Neural progenitor cell (in vitro differentiated cells): ENCODE measurements around the gene PLCL1.

Experiments used
- EZH2 ChIP-seq: fragments of 200-600 bp; sonication (generic); IDR thresholded peaks from 2 replicates; pipeline ENCODE4 v1.6.1; 2017; ENCODE audit warnings: antibody characterized with exemption, mild to moderate bottlenecking, moderate library complexity
- TF ChIP-seq, protein P1 (sequence below): fragments of 200-600 bp; sonication (generic); IDR thresholded peaks from 2 replicates; pipeline ENCODE4 v1.5.1; 2017; ENCODE audit warnings: antibody characterized with exemption, mild to moderate bottlenecking

DNA sequence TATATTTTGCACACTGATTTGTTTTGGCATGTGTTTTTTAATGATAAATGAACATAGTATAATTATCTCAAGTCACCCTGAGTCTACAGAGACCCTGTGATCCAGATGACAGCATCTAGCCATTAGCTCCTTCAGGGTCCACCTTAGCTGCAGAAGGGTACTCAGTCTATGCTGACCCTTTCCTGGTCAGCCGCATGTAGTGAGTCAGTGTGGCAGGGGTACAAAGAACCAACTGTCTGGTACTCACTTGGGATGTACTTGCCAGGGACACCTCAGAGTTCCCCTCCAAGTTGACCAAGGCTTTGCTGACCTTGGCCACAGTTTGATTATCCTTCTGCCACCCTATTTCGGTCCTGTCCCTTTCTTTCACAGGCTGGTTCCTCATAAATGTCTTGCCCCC lies 369.5 kb downstream of the PLCL1 start:
- TF ChIP-seq, protein P1, sequence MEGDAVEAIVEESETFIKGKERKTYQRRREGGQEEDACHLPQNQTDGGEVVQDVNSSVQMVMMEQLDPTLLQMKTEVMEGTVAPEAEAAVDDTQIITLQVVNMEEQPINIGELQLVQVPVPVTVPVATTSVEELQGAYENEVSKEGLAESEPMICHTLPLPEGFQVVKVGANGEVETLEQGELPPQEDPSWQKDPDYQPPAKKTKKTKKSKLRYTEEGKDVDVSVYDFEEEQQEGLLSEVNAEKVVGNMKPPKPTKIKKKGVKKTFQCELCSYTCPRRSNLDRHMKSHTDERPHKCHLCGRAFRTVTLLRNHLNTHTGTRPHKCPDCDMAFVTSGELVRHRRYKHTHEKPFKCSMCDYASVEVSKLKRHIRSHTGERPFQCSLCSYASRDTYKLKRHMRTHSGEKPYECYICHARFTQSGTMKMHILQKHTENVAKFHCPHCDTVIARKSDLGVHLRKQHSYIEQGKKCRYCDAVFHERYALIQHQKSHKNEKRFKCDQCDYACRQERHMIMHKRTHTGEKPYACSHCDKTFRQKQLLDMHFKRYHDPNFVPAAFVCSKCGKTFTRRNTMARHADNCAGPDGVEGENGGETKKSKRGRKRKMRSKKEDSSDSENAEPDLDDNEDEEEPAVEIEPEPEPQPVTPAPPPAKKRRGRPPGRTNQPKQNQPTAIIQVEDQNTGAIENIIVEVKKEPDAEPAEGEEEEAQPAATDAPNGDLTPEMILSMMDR: no peak
- no peak for TF ChIP-seq EZH2
